ENCODE measurements around the gene FREM1.

FREM1 gene

DNA sequence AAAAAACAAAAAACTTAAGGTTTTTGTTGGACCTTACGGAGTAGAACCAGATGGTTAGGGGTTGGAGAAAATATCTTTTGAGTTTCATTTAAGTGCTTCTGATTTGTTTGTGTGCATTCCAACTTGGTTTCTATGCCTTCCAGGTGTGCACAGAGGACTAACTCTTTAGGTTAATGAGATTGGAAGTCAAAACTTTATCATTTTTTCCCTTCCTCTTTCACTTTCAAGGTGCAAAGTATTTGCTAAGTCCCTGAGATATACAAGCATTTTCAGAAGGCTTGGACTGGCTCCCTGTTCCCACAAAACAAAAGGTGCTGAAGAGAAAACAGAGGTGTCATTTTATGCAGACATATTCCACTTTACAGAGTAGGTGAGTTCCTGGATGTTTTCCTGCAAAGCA is 157.4 kb downstream of the FREM1 start:
- no peak for DNase-seq

- DNase-seq = no peak
These were observed 158.0 kb downstream of the FREM1 start for GRCh38 chr9:14752271-14752670.

- DNase-seq = no peak
These were observed 159.4 kb downstream of the FREM1 start for GRCh38 chr9:14750821-14751220.

GRCh38 chr9:14749741-14750211 is 160.5 kb downstream of the FREM1 start:
- no peak for DNase-seq

DNA sequence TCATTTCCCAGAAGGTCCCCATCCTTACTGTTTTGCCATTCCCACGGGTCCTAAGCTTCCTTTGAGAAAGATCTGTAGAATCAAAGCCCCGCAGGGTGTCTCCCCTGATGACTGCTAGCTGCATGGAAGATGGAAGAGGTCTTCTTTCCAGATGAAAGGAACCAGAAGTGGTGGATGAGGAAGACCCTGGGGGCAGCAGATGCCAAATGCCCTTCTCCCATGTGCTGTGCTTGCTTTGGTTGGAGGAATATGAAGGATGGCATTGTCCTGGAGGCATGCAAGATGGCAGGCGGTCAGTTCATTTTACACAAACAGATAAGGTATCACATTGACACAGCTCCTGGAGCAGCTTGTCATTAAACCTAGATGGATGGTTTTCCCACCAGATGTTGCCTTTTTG is 161.9 kb downstream of the FREM1 start:
- no peak for DNase-seq

DNA sequence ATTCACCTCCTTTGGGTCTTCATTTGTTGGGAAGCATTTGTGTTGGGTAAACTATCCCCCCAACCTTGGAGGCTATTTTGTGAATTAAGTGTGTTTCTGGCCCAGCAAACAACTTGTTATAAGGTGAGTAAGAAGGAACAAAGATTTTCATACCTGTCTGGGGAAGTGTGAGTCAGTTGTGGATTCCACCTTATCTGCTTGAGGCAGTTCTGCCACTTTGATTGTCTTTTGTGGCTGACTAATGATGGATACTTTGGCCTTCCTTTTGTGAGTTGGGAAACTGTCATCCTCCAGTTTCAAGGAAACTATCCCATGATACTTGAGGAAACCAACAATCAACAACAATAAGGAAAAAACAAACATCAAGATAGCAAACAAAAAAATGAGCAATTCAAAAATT is 163.1 kb downstream of the FREM1 start:
- no peak for DNase-seq

DNA sequence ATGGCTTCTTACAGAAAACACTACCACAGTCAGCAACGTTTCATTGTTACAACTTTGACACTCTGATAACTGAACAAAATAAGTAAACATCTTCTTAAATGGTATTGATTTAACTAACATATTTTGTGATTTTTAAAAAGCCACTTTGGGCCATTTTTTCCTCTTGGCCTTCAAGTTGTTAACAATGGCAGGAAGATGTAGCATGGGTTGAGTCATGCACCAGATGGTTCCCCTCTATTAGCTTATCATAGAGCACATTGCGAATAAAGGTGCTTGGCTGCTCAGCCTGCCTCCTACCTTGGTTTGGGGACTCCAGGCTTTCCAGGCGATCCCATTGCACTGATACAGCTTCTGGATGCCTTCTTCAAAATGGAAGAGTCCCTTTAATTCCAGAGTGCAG is 163.6 kb downstream of the FREM1 start:
- DNase-seq = no peak

DNA sequence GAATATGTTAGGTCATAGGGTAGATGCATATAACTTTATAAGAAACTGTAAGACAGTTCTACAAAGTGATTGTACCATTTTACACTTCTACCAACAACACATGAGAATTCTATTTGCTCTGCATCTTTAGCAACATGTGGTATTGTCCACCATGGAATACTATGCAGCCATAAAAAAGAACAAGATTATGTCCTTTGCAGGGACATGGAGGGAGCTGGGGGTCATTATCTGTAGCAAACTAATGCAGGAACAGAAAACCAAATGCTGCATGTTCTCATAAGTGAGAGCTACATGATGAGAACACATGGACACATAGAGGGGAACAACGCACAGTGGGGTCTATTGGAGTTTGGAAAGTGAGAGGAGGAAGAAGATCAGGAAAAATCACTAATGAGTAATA is 165.5 kb downstream of the FREM1 start:
- no peak for DNase-seq

- DNase-seq = no peak
These were observed 168.9 kb downstream of the FREM1 start for GRCh38 chr9:14741369-14741768.

- DNase-seq = no peak
These were observed 177.1 kb downstream of the FREM1 start for GRCh38 chr9:14733133-14733532.

DNA sequence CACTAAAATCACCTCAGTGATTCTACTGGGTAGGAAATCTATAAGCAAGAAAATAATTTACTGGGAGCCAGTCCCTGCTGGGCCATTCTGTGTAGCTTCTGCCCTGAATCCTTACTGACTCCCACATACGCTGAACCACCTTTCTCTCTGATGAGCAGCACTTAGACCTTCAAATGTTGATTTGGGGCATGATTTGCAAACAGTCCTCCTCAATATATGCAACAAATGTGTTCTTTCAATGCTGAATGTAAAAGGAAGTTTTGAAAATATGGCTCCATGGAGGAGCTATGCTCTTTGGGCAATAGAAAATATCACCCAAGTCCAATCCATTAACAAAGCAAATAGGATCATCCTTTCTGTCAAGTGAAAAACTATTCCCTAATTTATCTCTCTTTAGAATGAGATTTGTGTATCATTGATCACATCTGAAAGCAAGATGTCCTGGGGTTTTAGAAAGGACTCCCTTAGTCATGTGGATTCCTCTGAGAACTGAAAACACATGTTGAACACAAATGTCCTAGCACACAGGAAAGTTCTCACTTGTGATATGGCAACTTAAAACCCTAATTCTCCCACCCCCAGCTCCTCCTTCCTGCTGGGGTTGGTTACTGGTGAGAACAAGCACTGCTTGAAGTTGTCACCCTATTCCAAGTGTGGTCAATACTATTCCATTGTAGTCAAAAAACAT is 178.8 kb downstream of the FREM1 start:
- DNase-seq = no peak

DNA sequence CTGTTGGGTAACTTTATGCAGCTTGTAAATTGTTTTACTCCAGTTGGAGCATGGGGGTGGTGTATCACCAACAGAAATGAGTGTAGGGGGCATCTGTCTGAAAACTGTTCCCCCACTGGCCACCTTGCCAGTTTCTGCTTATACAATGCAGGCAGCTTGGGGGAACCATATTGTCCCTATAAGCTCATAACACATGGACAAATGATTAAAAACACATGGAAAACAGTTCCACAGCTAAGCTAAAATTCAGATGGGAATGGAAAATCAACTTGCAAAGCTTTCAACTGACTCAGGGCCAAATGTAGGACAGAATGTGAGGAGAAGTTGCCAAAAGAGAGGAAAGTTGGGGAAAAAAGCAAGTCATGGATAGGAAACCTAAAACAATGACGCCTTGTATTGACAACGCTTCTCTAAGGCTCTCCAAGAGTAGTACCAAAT is 179.7 kb downstream of the FREM1 start:
- DNase-seq = no peak

DNA sequence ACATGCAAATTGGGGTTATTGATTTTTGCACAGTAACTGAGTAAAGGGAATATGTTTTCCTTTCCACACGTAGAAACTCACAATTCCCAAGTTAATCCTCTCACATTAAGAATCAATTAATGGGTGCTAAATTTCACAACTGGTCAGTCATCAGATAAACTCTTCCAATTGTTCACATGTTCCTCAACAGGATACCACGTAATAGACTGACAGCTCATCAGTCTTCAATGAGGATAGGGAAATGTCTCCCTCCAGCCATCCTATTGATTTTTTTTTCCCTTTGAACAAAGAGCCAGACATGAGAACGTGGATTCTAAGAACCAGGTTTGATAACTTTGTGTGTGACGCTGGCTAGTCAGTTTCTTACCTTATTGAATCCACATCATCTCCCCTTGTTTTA is 186.9 kb downstream of the FREM1 start:
- DNase-seq = no peak

DNA sequence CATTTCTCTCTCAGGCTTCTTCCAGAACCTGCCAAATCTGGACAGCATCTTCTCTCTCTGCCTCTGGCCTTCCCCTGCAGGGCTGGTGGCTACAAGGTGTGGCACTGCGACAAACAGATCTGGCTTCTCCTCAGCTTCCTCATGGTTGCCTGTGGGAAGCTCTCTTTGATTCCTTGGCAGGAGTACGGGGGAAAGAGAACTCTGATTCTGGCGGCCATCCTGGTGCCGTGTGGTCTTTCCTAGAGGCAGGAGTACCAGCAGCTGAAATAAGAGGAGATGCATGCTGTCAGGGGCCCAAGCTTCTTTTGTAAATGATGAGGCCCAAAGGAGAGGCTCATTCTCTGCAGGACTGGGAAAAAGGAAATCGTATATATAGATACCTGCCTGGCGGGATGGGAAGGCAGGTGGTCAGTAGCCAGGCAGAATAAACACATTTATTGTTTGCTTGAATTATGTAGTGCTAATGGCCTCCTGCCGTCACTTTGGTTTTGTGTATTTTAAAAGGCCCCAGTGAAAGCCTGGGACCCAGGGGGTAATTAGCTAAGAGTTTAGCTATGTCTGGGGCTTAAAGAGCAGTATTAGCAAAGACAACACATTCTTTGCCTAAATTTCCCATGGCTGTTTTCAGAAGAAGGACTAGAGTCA is 187.7 kb downstream of the FREM1 start, which contains the start of gene CER1:
TSS of gene CER1 (minus strand) at position 343 of the 645 bp plus-strand sequence. CDS start at position 282, 61 bp downstream.
- DNase-seq = no peak

- no peak for DNase-seq
These were observed 190.9 kb downstream of the FREM1 start for GRCh38 chr9:14719231-14719923.

GRCh38 chr9:14715102-14715501 is 195.1 kb downstream of the FREM1 start:
- no peak for DNase-seq

GRCh38 chr9:14713187-14713767 is 197.0 kb downstream of the FREM1 start:
- no peak for DNase-seq

DNA sequence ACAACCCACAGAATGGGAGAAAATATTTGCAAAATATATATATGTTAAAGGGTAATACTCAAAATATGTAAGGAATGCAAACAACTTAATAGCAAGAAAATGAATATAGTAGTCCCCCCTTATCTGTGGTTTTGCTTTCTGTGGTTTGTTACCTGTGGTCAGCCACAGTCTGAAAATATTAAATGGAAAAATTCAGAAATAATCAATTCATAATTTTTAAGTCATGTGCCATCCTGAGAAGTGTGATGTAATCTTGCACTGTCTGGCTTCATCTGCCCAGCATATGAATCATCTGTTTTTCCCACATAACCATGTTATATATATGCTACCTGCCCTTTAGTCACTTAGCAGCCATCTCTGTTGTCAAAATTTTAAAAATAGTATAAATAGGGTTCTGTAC is 199.4 kb downstream of the FREM1 start:
- no peak for DNase-seq

DNA sequence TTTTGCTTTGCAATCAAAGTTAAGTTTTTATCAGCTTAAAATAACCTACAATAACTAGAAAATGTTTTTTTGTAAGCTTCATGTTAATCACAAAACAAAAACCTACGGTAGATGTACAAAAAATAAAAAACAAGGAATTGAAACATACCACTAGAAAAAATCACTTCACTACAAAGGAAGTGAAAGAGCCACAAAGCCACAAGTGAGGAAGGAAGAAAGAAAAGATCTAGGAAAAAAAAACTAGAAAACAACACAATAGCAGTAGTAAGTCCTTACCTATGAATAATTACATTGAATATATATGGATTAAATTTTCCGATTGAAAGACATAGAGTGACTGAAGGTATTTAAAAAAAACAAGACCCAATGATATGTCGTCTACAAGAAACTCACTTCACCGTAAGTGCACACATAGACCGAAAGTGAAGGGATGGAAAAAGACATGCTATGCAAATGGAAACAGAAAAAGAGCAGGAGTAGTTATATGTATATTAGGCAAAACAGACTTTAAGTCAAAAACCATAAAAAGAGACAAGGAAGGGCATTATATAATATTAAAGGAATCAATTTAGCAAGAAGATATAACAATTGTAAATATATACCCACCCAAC is 203.6 kb downstream of the FREM1 start:
- DNase-seq = no peak

GRCh38 chr9:14705079-14705478 is 205.1 kb downstream of the FREM1 start:
- no peak for DNase-seq

DNA sequence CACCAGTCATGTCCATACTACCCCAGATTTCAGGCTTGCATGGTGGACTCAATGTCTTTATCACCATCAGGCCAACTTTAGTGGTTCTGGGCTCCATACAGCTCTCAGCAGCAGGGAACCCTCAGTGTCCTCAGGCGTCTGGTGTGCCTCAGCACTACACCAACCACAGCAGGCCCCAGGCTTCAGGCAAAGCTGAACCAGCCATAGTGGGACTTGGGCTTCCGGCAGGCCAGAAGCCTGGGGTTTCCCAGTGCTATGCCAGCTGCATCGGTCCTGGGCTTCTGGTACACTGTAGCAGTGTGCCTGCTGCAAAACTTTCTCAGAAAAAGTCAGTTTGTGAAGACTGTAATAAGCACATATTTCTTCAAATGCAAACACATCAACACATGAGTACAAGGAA is 205.9 kb downstream of the FREM1 start:
- DNase-seq = no peak

DNA sequence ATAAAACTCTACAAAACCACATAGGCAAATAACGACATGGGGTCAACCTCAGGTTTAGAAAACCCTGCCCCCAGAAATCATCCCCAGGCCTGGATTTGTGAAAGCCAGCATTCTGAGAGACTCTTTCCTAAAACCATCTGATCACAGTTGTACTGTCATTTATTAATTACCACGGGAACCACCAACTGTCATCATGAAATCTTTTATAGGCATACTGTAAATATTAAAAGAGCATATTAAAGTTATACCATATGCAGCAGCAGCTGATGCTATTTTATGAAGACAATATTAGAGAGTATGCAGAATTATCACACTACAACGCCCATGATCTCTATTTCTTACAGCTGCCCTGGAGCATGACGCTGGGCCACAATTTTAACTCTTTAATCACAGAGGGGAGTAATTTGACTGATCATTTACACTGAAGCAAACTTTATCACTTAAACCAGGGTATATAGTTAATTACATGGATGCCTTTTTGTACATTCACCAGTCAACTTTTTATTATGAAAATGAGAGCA is 208.0 kb downstream of the FREM1 start:
- DNase-seq = no peak
